Brain microvascular endothelial cell (primary cell): ENCODE results near the gene DOK4.
"Not testable (repeated sequence)": the region's sequence is repeated elsewhere in the genome, so short reads cannot be mapped to it uniquely, and the experiment has no call there.

ENCODE experiments used
- DNase-seq: peaks from one replicate; pipeline ENCODE4 v3.0.0-alpha.2; 2020
- H3K27ac ChIP-seq: fragments of 250-450 bp; sonication (Bioruptor Pico); 2 replicates; pipeline ENCODE4 v1.5.1; 2020; ENCODE audit warnings: mild to moderate bottlenecking, moderate library complexity
- H3K27me3 ChIP-seq: fragments of 250-450 bp; sonication (Bioruptor Pico); replicated peaks from 2 replicates; pipeline ENCODE4 v1.5.1; 2020; ENCODE audit warnings: mild to moderate bottlenecking
- H3K36me3 ChIP-seq: fragments of 250-450 bp; sonication (Bioruptor Pico); replicated peaks from 2 replicates; pipeline ENCODE4 v1.5.1; 2020; ENCODE audit warnings: mild to moderate bottlenecking
- H3K4me3 ChIP-seq: 2 replicates; pipeline ENCODE4 v1.5.1; 2011; ENCODE audit warnings: low read depth, mild to moderate bottlenecking, control low read depth, low read length, moderate library complexity
- in situ Hi-C: cut with HindIII; loops from 2 replicates; pipeline ENCODE4 v1.10.0; 2017; ENCODE audit warnings: low sequenced_read_pairs, low pct_ligation_motif_present
- TF ChIP-seq, protein P1 (sequence below): IDR thresholded peaks from 2 replicates; pipeline ENCODE4 v1.5.1; 2011; ENCODE audit warnings: low read depth, mild to moderate bottlenecking, moderate library complexity, low read length, control low read depth, inconsistent platforms; ENCODE audit errors: missing control alignments

DOK4 gene

DNA sequence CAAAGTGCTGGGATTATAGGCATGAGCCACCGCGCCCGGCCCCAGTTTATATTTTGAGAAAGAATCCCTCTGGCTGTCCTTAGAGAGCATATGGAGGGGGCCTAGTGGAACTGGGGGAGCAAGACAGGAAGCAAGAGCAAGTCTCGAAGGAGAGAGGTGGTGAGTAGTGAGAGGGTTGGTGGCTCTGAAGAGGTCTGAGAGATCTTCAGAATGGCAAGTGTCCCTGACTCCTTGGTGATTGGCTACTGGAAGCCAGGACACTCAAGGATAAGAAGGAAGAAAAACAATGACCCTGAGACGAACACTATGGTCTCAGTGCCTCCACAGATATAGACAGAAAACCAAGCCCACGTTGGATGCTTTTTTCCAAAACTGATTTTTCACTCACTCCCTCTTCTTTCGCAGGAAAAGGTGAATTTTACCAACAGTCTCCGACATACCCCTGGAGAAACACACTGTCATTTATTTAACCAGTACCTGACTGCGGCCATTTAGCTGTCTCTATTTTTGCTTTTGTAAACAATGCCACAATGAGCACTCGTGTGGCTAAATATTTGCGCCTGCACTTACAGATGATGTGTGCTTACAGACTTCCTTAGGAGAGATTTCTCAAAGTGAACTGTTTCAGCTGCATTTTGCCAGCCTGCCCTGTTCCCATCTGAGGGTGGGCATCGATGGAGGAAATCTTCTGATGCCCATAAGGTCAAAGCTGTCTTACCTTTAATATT, 15.9 kb upstream of the DOK4 start:
- Histone ChIP-seq H3K27ac (no peak overlapping the region), H3K36me3 (no peaks in the 10 kb centered on the region), H3K27me3 (no peaks in the 10 kb centered on the region), H3K4me3 (no peak overlapping the region)
- DNase-seq: no peak
- in situ Hi-C loops: no loop called here
- TF ChIP-seq, protein P1, sequence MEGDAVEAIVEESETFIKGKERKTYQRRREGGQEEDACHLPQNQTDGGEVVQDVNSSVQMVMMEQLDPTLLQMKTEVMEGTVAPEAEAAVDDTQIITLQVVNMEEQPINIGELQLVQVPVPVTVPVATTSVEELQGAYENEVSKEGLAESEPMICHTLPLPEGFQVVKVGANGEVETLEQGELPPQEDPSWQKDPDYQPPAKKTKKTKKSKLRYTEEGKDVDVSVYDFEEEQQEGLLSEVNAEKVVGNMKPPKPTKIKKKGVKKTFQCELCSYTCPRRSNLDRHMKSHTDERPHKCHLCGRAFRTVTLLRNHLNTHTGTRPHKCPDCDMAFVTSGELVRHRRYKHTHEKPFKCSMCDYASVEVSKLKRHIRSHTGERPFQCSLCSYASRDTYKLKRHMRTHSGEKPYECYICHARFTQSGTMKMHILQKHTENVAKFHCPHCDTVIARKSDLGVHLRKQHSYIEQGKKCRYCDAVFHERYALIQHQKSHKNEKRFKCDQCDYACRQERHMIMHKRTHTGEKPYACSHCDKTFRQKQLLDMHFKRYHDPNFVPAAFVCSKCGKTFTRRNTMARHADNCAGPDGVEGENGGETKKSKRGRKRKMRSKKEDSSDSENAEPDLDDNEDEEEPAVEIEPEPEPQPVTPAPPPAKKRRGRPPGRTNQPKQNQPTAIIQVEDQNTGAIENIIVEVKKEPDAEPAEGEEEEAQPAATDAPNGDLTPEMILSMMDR: no peak

DNA sequence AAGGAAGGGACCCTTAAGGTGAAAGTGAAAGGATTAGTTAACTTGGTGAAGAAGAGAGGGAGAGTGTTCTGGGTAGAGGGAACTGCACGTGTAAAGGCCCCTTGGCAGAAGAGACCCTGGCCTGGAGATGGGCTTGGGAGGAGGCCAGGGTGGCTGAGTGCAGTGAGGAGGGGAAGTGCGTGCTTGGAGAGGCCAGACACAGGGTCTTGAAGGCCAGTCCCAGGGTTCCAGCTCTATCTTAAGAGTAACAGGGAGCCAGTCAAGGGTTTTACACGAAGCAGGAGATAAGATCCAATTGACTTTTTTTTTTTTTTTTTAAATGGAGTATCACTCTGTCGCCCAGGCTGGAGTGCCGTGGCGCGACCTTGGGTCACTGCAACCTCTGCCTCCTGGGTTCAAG, 15.2 kb upstream of the DOK4 start:
- TF ChIP-seq, protein P1: no peak
- H3K27me3 ChIP-seq: no peaks in the 10 kb centered on the region
- DNase-seq: no peak
- no peak overlapping the region for H3K4me3 ChIP-seq
- no peak overlapping the region for H3K27ac ChIP-seq
- H3K36me3 ChIP-seq: no peaks in the 10 kb centered on the region
- in situ Hi-C loops: no loop called here

DNA sequence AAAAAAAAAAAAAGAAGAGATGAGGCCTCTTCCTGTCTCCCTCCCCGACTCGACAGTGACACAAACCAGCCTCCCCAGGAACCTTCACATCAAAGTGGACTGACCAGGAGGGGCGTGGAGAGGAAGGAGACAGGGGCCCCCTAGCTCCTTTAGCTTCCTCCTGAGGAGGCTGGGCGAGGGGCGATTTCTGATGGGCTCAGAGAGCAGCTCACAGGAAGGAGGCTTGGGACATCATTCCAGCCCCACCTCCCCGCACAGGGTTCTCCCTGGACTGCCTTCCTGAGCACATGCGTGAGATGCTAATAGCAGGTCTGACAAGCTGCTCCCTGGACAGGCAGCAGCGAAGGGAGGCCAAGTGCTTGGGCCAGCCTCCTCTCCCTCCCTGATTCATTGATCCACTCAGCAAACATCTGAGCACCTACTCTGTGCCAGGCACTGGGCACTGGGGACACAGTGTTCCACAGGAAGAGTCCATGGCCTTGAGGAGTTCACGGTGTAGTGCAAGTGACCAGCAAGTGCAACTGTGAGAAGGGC, 14.4 kb upstream of the DOK4 start:
- H3K36me3 ChIP-seq: no peaks in the 10 kb centered on the region
- in situ Hi-C loops: no loop called here
- TF ChIP-seq, protein P1: no peak
- H3K4me3 ChIP-seq: no peak overlapping the region
- no peak for DNase-seq
- H3K27me3 ChIP-seq: no peaks in the 10 kb centered on the region
- no peak overlapping the region for H3K27ac ChIP-seq

DNA sequence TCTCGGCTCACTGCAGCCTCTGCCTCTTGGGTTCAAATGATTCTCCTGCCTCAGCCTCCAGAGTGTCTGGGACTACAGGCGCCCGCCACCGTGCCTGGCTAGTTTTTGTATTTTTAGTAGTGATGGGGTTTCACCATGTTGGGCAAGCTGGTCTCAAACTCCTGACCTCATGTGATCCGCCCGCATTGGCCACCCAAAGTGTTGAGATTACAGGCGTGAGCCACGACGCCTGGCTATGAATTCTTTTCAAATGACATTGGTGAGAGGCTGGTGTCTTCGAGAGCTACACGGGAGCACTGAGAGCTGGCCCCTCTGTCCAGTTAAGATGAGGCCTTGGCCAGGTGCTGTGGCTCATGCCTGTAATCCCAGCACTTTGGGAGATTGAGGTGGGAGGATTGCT, 13.6 kb upstream of the DOK4 start:
- H3K27me3 ChIP-seq, DNase-seq, H3K36me3 ChIP-seq, H3K4me3 ChIP-seq, in situ Hi-C loops, H3K27ac ChIP-seq: not testable (repeated sequence)

DNA sequence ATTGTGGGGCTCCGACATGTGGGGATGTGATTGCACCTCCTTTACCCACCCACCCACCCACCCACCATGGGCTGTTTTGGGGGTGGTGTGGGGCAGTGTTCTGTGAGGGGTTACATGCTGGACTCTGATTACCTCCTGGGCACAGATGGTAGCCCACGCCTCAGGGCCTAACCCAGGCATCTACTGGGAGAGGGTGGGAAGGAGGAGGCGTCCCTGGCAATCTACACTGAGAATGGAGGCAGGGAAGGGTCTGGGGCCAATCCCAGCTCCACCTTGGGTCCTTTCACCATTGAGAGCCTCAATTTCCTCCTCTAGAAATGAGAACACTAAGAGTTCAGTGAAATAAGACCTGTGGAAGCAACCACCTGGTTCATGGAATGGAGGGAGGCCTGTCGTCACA, 11.7 kb upstream of the DOK4 start:
- H3K27me3 ChIP-seq: no peaks in the 10 kb centered on the region
- TF ChIP-seq, protein P1: no peak
- no peak for DNase-seq
- no peaks in the 10 kb centered on the region for H3K36me3 ChIP-seq
- no peak overlapping the region for H3K27ac ChIP-seq
- in situ Hi-C loops: no loop called here
- no peak overlapping the region for H3K4me3 ChIP-seq

DNA sequence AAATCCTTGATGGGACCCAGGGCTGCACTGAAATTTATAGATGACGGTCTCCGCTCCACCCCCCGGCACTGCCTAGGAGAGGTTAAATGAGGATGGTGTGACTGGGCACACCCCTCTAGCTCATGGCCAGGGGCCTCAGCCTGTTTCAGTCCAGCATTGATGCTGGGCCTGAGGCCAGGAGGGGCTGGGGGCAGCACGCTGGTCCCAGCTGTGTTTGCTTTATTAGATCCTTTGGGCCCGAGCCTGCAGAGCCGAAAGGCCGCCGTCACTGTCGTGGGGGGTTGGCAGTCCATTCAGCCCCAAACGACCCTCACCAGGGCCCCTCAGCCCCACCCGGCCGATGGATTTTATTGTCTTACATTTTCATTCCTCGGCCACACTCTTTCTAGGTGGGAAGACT, 10.8 kb upstream of the DOK4 start:
- Histone ChIP-seq H3K4me3 (no peak overlapping the region), H3K27ac (no peak overlapping the region), H3K36me3 (no peaks in the 10 kb centered on the region), H3K27me3 (no peaks in the 10 kb centered on the region)
- in situ Hi-C loops: no loop called here
- TF ChIP-seq, protein P1: no peak
- no peak for DNase-seq
